ENCODE measurements around the gene BBS9.

- TF ChIP-seq POLR2AphosphoS5 (IDR thresholded peaks at IDR 0.05; ENCODE audit: low read depth, low read length) (no peak), REST (IDR thresholded peaks at IDR 0.05; ENCODE audit: insufficient read depth in 1 of 2, low read depth in 2 of 2, low read length in 2 of 2) (no peak)
Observed at GRCh38 chr7:33087356-33087755, 42.0 kb upstream of the BBS9 start.
